H9 (cell line): ENCODE data around the gene NRG3. TPM values are rescaled to one million over a fixed set of nuclear protein-coding genes. Genes with fewer than 3 reads are reported as not detected.
A peak's percentile ranks its signal among the peaks of the same experiment; 100 is the strongest.

Experiments
- DNase-seq: peaks from one replicate; pipeline ENCODE4 v3.0.0-alpha.2; 2017
- H2AFZ ChIP-seq: one replicate; pipeline ENCODE4 v1.6.1; 2013; ENCODE audit warnings: mild to moderate bottlenecking, low read length, control low read depth, moderate library complexity
- H2AK5ac ChIP-seq: 2 replicates; pipeline ENCODE4 v1.6.1; 2013; ENCODE audit warnings: low read length, control low read depth, mixed read lengths; ENCODE audit not compliant: insufficient read length
- H2BK120ac ChIP-seq: one replicate; pipeline ENCODE4 v1.6.1; 2013; ENCODE audit warnings: low read depth, mild to moderate bottlenecking, low read length, control low read depth, inconsistent platforms; ENCODE audit not compliant: poor library complexity, severe bottlenecking
- H2BK12ac ChIP-seq: 2 replicates; pipeline ENCODE4 v1.6.1; 2013; ENCODE audit warnings: low read length, control low read depth, mixed read lengths, low read depth; ENCODE audit not compliant: insufficient read length
- H2BK15ac ChIP-seq: 2 replicates; pipeline ENCODE4 v1.6.1; 2013; ENCODE audit warnings: low read depth, low read length, control low read depth
- H2BK20ac ChIP-seq: one replicate; pipeline ENCODE4 v1.6.1; 2013; ENCODE audit warnings: low read depth, mild to moderate bottlenecking, low read length, control low read depth, inconsistent platforms; ENCODE audit not compliant: poor library complexity, severe bottlenecking
- H2BK5ac ChIP-seq: 2 replicates; pipeline ENCODE4 v1.6.1; 2013; ENCODE audit warnings: low read length, control low read depth, mixed read lengths; ENCODE audit not compliant: insufficient read length
- H3K14ac ChIP-seq: 2 replicates; pipeline ENCODE4 v1.6.1; 2013; ENCODE audit warnings: low read length, control low read depth; ENCODE audit not compliant: insufficient read depth
- H3K18ac ChIP-seq: 2 replicates; pipeline ENCODE4 v1.6.1; 2013; ENCODE audit warnings: low read depth, mild to moderate bottlenecking, mixed read lengths, low read length, control low read depth; ENCODE audit not compliant: insufficient read length
- H3K23ac ChIP-seq: 2 replicates; pipeline ENCODE4 v1.6.1; 2013; ENCODE audit warnings: low read length, control low read depth, mixed read lengths, low read depth; ENCODE audit not compliant: insufficient read length
- H3K23me2 ChIP-seq: 2 replicates; pipeline ENCODE4 v1.6.1; 2013; ENCODE audit warnings: low read depth, mild to moderate bottlenecking, mixed read lengths, low read length, control low read depth; ENCODE audit not compliant: insufficient read length, poor library complexity, severe bottlenecking
- H3K27ac ChIP-seq: 2 replicates; pipeline ENCODE4 v1.5.1; 2013; ENCODE audit warnings: low read length, control low read depth, mixed read lengths, low read depth; ENCODE audit not compliant: insufficient read length
- H3K27me3 ChIP-seq: 2 replicates; pipeline ENCODE4 v1.6.1; 2013; ENCODE audit warnings: low read length, control low read depth, inconsistent platforms; ENCODE audit not compliant: insufficient read depth
- H3K4ac ChIP-seq: 2 replicates; pipeline ENCODE4 v1.6.1; 2013; ENCODE audit warnings: low read depth, mild to moderate bottlenecking, control low read depth, inconsistent platforms, low read length, moderate library complexity
- H3K4me1 ChIP-seq: 2 replicates; pipeline ENCODE4 v1.6.1; 2013; ENCODE audit warnings: low read length, control low read depth, inconsistent platforms; ENCODE audit not compliant: insufficient read depth
- H3K4me2 ChIP-seq: 2 replicates; pipeline ENCODE4 v1.6.1; 2013; ENCODE audit warnings: low read length, control low read depth, mixed read lengths; ENCODE audit not compliant: insufficient read length, insufficient read depth
- H3K56ac ChIP-seq: 2 replicates; pipeline ENCODE4 v1.6.1; 2013; ENCODE audit warnings: low read depth, mild to moderate bottlenecking, mixed read lengths, low read length, control low read depth; ENCODE audit not compliant: insufficient read length
- H3K79me1 ChIP-seq: 2 replicates; pipeline ENCODE4 v1.6.1; 2013; ENCODE audit warnings: low read depth, mild to moderate bottlenecking, moderate library complexity, low read length, control low read depth, inconsistent platforms; ENCODE audit not compliant: insufficient read depth, poor library complexity, severe bottlenecking
- H3K79me2 ChIP-seq: 2 replicates; pipeline ENCODE4 v1.6.1; 2013; ENCODE audit warnings: low read length, control low read depth, inconsistent platforms; ENCODE audit not compliant: insufficient read depth
- H3K9ac ChIP-seq: 2 replicates; pipeline ENCODE4 v1.6.1; 2013; ENCODE audit warnings: low read length, control low read depth, mixed read lengths; ENCODE audit not compliant: insufficient read length; ENCODE audit errors: extremely low read depth
- H3K9me3 ChIP-seq: one replicate; pipeline ENCODE4 v1.6.1; 2013; ENCODE audit warnings: low read depth, low read length, inconsistent platforms; ENCODE audit not compliant: control insufficient read depth
- H3T11ph ChIP-seq: one replicate; pipeline ENCODE4 v1.6.1; 2013; ENCODE audit warnings: mild to moderate bottlenecking, low read length, control low read depth, inconsistent platforms
- H4K20me1 ChIP-seq: one replicate; pipeline ENCODE4 v1.6.1; 2013; ENCODE audit not compliant: control insufficient read depth, insufficient read length, insufficient read depth
- H4K5ac ChIP-seq: 2 replicates; pipeline ENCODE4 v1.6.1; 2013; ENCODE audit warnings: low read depth, mild to moderate bottlenecking, mixed read lengths, low read length, control low read depth; ENCODE audit not compliant: insufficient read length
- H4K8ac ChIP-seq: replicated peaks from 2 replicates; pipeline ENCODE4 v1.6.1; 2013; ENCODE audit warnings: low read length, control low read depth, mixed read lengths, low read depth; ENCODE audit not compliant: insufficient read length
- H4K91ac ChIP-seq: 2 replicates; pipeline ENCODE4 v1.6.1; 2013; ENCODE audit warnings: low read depth, mild to moderate bottlenecking, moderate library complexity, mixed read lengths, low read length, control low read depth; ENCODE audit not compliant: insufficient read length
- H3K27ac Mint-ChIP-seq, 3 experiments: 2 replicates in 2 of 3; 3 replicates in 1 of 3; pipeline ENCODE4 v1.8.0; 2020 to 2021; ENCODE audit warnings: mixed read lengths in 3 of 3, mild to moderate bottlenecking in 1 of 3, moderate library complexity in 1 of 3
- H3K27me3 Mint-ChIP-seq: 2 replicates; pipeline ENCODE4 v1.8.0; 2021; ENCODE audit warnings: low read depth, mild to moderate bottlenecking, moderate library complexity, mixed read lengths
- H3K36me3 Mint-ChIP-seq, 3 experiments: 2 replicates in 2 of 3; 3 replicates in 1 of 3; pipeline ENCODE4 v1.8.0; 2020 to 2021; ENCODE audit warnings: low read depth in 3 of 3, mixed read lengths in 3 of 3; ENCODE audit not compliant: insufficient read depth in 1 of 3
- H3K4me1 Mint-ChIP-seq, 2 experiments: 2 replicates each; pipeline ENCODE4 v1.8.0; 2020; ENCODE audit warnings: mixed read lengths in 2 of 2
- H3K4me3 Mint-ChIP-seq, 2 experiments: 2 replicates in 1 of 2; 3 replicates in 1 of 2; pipeline ENCODE4 v1.8.0; 2020 to 2021; ENCODE audit warnings: mild to moderate bottlenecking in 2 of 2, mixed read lengths in 2 of 2, moderate library complexity in 1 of 2
- H3K9me3 Mint-ChIP-seq, 2 experiments: 2 replicates in 1 of 2; 3 replicates in 1 of 2; pipeline ENCODE4 v1.8.0; 2020; ENCODE audit warnings: mild to moderate bottlenecking in 2 of 2, mixed read lengths in 2 of 2, moderate library complexity in 1 of 2
- CTCF ChIP-seq: fragments of 200-600 bp; sonication (generic); conservative IDR thresholded peaks from 3 replicates; pipeline ENCODE4 v1.8.0; 2021; ENCODE audit warnings: antibody characterized with exemption, mild to moderate bottlenecking
- WGBS: extraction: QIAGEN DNeasy Blood & Tissue Kit; methylation state at CpG from one replicate; pipeline ENCODE4 v1.1.7; 2013; ENCODE audit warnings: missing lambda C conversion rate, low lambda C conversion rate, mixed read lengths; ENCODE audit not compliant: insufficient read length; ENCODE audit errors: extremely low coverage; 5-methylcytosine and 5-hydroxymethylcytosine counted together
- total RNA-seq: library from RNA; stranded (reverse); gene quantifications from 2 replicates; pipeline ENCODE4 v1.2.1, GENCODE V29; 2021

NRG3 gene
- total RNA-seq, 1 experiment from 2014 or later, result 1.6 TPM

GRCh38 chr10:82768040-82768439 is 893.0 kb downstream of the NRG3 start:
- Histone ChIP-seq H3K9ac (no peak overlapping the region), H4K20me1 (no peaks in the 10 kb centered on the region), H3K27ac (no peak overlapping the region), H2BK120ac (no peak overlapping the region), H2BK12ac (no peak overlapping the region), H2BK5ac (no peak overlapping the region), H4K91ac (no peak overlapping the region), H3K79me2 (no peaks in the 10 kb centered on the region), H3K18ac (no peak overlapping the region), H2BK15ac (no peak overlapping the region), H4K5ac (no peak overlapping the region), H3K14ac (no peak overlapping the region), H3K4me1 (no peaks in the 10 kb centered on the region), H3K4me2 (no peak overlapping the region), H3T11ph (no peak overlapping the region), H2AFZ (no peak overlapping the region), H2AK5ac (no peak overlapping the region), H3K23me2 (no peaks in the 10 kb centered on the region), H3K4ac (no peak overlapping the region), H3K56ac (no peak overlapping the region), H4K8ac (no peak overlapping the region), H2BK20ac (no peak overlapping the region), H3K9me3 (no peaks in the 10 kb centered on the region), H3K27me3 (no peaks in the 10 kb centered on the region; the same call in 1 of the 2 replicates), H3K79me1 (no peaks in the 10 kb centered on the region), H3K23ac (no peak overlapping the region)
- DNase-seq, result no peak
- peaks cover 0 to 3% of the 10 kb centered on the region in 2 experiments; a peak in 1 of 5 replicates for H3K9me3 Mint-ChIP-seq
- TF ChIP-seq CTCF, result no peak
- H3K4me1 Mint-ChIP-seq, result peaks cover 0 to 2% of the 10 kb centered on the region in 2 experiments; a peak in 1 of 4 replicates
- peaks cover 0 to 6% (median 0%) of the 10 kb centered on the region in 3 experiments; a peak in 3 of 7 replicates for H3K36me3 Mint-ChIP-seq
- H3K27me3 Mint-ChIP-seq, result no peaks in the 10 kb centered on the region
- no CpG with 5 or more reads among the region's 5 CpGs for WGBS
- H3K27ac Mint-ChIP-seq, result peak overlapping the region in 1 of 3 experiments; percentile 48; a peak in 1 of 7 replicates
- no peak overlapping the region for H3K4me3 Mint-ChIP-seq
